Kidney tubule cell (primary cell): ENCODE data around the gene PRDM16.

Source experiments
- DNase-seq: peaks from one replicate; pipeline ENCODE4 v3.0.0-alpha.2; 2018; ENCODE audit warnings: low spot score

Gene PRDM16

GRCh38 chr1:3141129-3141528 is 72.1 kb downstream of the PRDM16 start:
- DNase-seq = no peak

GRCh38 chr1:3141836-3142235 is 72.8 kb downstream of the PRDM16 start:
- no peak for DNase-seq

GRCh38 chr1:3142236-3142635 is 73.2 kb downstream of the PRDM16 start:
- DNase-seq = no peak

GRCh38 chr1:3142751-3143150 is 73.7 kb downstream of the PRDM16 start:
- no peak for DNase-seq

- DNase-seq = no peak
These were observed 76.7 kb downstream of the PRDM16 start for GRCh38 chr1:3145532-3146325.

GRCh38 chr1:3146458-3146857 is 77.5 kb downstream of the PRDM16 start:
- DNase-seq = no peak

GRCh38 chr1:3146907-3147306 is 77.9 kb downstream of the PRDM16 start:
- DNase-seq = no peak

GRCh38 chr1:3148171-3148570 is 79.2 kb downstream of the PRDM16 start:
- no peak for DNase-seq

GRCh38 chr1:3149277-3149676 is 80.3 kb downstream of the PRDM16 start:
- no peak for DNase-seq

GRCh38 chr1:3151456-3151855 is 82.5 kb downstream of the PRDM16 start:
- no peak for DNase-seq

- DNase-seq = no peak
These were observed 83.1 kb downstream of the PRDM16 start for GRCh38 chr1:3152143-3152542.

- no peak for DNase-seq
These were observed 84.2 kb downstream of the PRDM16 start for GRCh38 chr1:3153197-3153596.

GRCh38 chr1:3153902-3154795 is 85.1 kb downstream of the PRDM16 start:
- no peak for DNase-seq

GRCh38 chr1:3155056-3155925 is 86.3 kb downstream of the PRDM16 start:
- no peak for DNase-seq

- DNase-seq = no peak
These were observed 86.9 kb downstream of the PRDM16 start for GRCh38 chr1:3155926-3156220.

- DNase-seq = no peak
These were observed 87.9 kb downstream of the PRDM16 start for GRCh38 chr1:3156936-3157335.

- DNase-seq = no peak
These were observed 89.3 kb downstream of the PRDM16 start for GRCh38 chr1:3158347-3158746.

- DNase-seq = no peak
These were observed 90.1 kb downstream of the PRDM16 start for GRCh38 chr1:3159121-3159520.

- no peak for DNase-seq
These were observed 91.0 kb downstream of the PRDM16 start for GRCh38 chr1:3159996-3160395.

- no peak for DNase-seq
These were observed 91.7 kb downstream of the PRDM16 start for GRCh38 chr1:3160647-3161145.

- DNase-seq = no peak
These were observed 92.3 kb downstream of the PRDM16 start for GRCh38 chr1:3161176-3161840.
